GM23338 (cell line): ENCODE data around the gene TMEM135. TPM values are rescaled to one million over a fixed set of nuclear protein-coding genes. Genes with fewer than 3 reads are reported as not detected.

ENCODE experiments used
- ATAC-seq: fragments of 200-7000 bp; cut with Tn5 transposase; 3 replicates; pipeline ENCODE4 v1.9.1; 2020
- DNase-seq: peaks from one replicate; pipeline ENCODE4 v3.0.0-alpha.2; 2015; ENCODE audit warnings: low spot score
- H2AFZ ChIP-seq: fragments of 200-600 bp; sonication (generic); 2 replicates; pipeline ENCODE4 v1.8.0; 2016; ENCODE audit warnings: antibody characterized with exemption, mild to moderate bottlenecking, moderate library complexity
- H3F3A ChIP-seq: fragments of 200-600 bp; sonication (generic); replicated peaks from 2 replicates; pipeline ENCODE4 v1.8.0; 2017; ENCODE audit warnings: antibody characterized with exemption, mixed run types, low read depth
- H3K27ac ChIP-seq: fragments of 200-600 bp; sonication (generic); 2 replicates; pipeline ENCODE4 v1.6.1; 2016; ENCODE audit warnings: low read depth
- H3K27me3 ChIP-seq: fragments of 200-600 bp; sonication (generic); 2 replicates; pipeline ENCODE4 v1.8.0; 2016; ENCODE audit warnings: mild to moderate bottlenecking, mixed run types, moderate library complexity; ENCODE audit not compliant: insufficient read depth
- H3K36me3 ChIP-seq: fragments of 200-600 bp; sonication (generic); 2 replicates; pipeline ENCODE4 v1.8.0; 2016; ENCODE audit warnings: mild to moderate bottlenecking; ENCODE audit not compliant: insufficient read depth
- H3K4me1 ChIP-seq: fragments of 200-600 bp; sonication (generic); 2 replicates; pipeline ENCODE4 v1.8.0; 2016; ENCODE audit warnings: mild to moderate bottlenecking, moderate library complexity; ENCODE audit not compliant: insufficient read depth
- H3K4me2 ChIP-seq: fragments of 200-600 bp; sonication (generic); 2 replicates; pipeline ENCODE4 v1.7.1; 2017; ENCODE audit warnings: mixed run types
- H3K4me3 ChIP-seq: fragments of 200-600 bp; sonication (generic); 2 replicates; pipeline ENCODE4 v1.6.1; 2016; ENCODE audit warnings: mixed run types
- H3K79me2 ChIP-seq: fragments of 200-600 bp; sonication (generic); replicated peaks from 2 replicates; pipeline ENCODE4 v1.8.0; 2017; ENCODE audit warnings: mild to moderate bottlenecking; ENCODE audit not compliant: insufficient read depth
- H3K9me2 ChIP-seq: fragments of 200-600 bp; sonication (generic); 2 replicates; pipeline ENCODE4 v1.8.0; 2017; ENCODE audit not compliant: insufficient read depth
- H4K20me1 ChIP-seq: fragments of 200-600 bp; sonication (generic); replicated peaks from 2 replicates; pipeline ENCODE4 v1.8.0; 2017; ENCODE audit warnings: mild to moderate bottlenecking; ENCODE audit not compliant: insufficient read depth
- H3K27ac Mint-ChIP-seq: 2 replicates; pipeline ENCODE4 v1.8.0; 2020; ENCODE audit warnings: inconsistent platforms, mild to moderate bottlenecking, moderate library complexity, mixed read lengths
- H3K27me3 Mint-ChIP-seq: 3 replicates; pipeline ENCODE4 v1.8.0; 2022; ENCODE audit warnings: low read depth, mild to moderate bottlenecking, moderate library complexity, mixed read lengths, inconsistent platforms; ENCODE audit not compliant: insufficient read depth, poor library complexity
- H3K36me3 Mint-ChIP-seq: 3 replicates; pipeline ENCODE4 v1.8.0; 2021; ENCODE audit warnings: low read depth, mild to moderate bottlenecking, inconsistent platforms, moderate library complexity, mixed read lengths
- H3K4me1 Mint-ChIP-seq: 3 replicates; pipeline ENCODE4 v1.8.0; 2020; ENCODE audit warnings: mild to moderate bottlenecking, inconsistent platforms, mixed read lengths
- H3K4me3 Mint-ChIP-seq: 3 replicates; pipeline ENCODE4 v1.8.0; 2021; ENCODE audit warnings: moderate library complexity, mild to moderate bottlenecking, inconsistent platforms, mixed read lengths
- H3K9me3 Mint-ChIP-seq: 3 replicates; pipeline ENCODE4 v1.8.0; 2020; ENCODE audit warnings: moderate library complexity, mild to moderate bottlenecking, inconsistent platforms, mixed read lengths
- CREB1 ChIP-seq: fragments of 250-450 bp; sonication (Bioruptor Pico); IDR thresholded peaks from 2 replicates; pipeline ENCODE4 v1.5.0; 2020; ENCODE audit warnings: low read depth, mild to moderate bottlenecking, moderate library complexity
- EZH2phosphoT487 ChIP-seq: fragments of 200-600 bp; sonication (generic); IDR thresholded peaks from one replicate; pipeline ENCODE4 v1.8.1; 2018; ENCODE audit warnings: antibody characterized with exemption; ENCODE audit not compliant: unreplicated experiment
- JUNB ChIP-seq: IDR thresholded peaks from one replicate; pipeline ENCODE4 v1.6.1; 2016; ENCODE audit warnings: antibody characterized with exemption; ENCODE audit not compliant: unreplicated experiment
- NANOG ChIP-seq: IDR thresholded peaks from 2 replicates; pipeline ENCODE4 v1.6.1; 2016; ENCODE audit warnings: antibody characterized with exemption, borderline replicate concordance
- POLR2AphosphoS5 ChIP-seq: IDR thresholded peaks from 2 replicates; pipeline ENCODE4 v1.6.1; 2016; ENCODE audit warnings: antibody characterized with exemption, low read depth
- ZNF114 ChIP-seq: fragments of 250-450 bp; sonication (Bioruptor Pico); IDR thresholded peaks from 2 replicates; pipeline ENCODE4 v1.5.0; 2020; ENCODE audit warnings: mild to moderate bottlenecking, moderate library complexity
- ZNF331 ChIP-seq: fragments of 250-450 bp; sonication (Bioruptor Pico); IDR thresholded peaks from 2 replicates; pipeline ENCODE4 v1.5.0; 2020; ENCODE audit warnings: low read depth, mild to moderate bottlenecking, moderate library complexity
- polyA plus RNA-seq: library from polyadenylated mRNA; unstranded; fragments of >200 nt; fragmentation: Nextera tagmentation; extraction: Ambion mirVana; gene quantifications from 2 replicates; pipeline ENCODE4 v1.2.1, GENCODE V29; 2016
- total RNA-seq: library from RNA; depleted of rRNA; stranded (reverse); fragments of >200 nt; shearing (Covaris generic); gene quantifications from 2 replicates; pipeline ENCODE4 v1.2.3, GENCODE V29; 2014
- TF ChIP-seq, protein P1 (sequence below): IDR thresholded peaks from 2 replicates; pipeline ENCODE4 v1.6.1; 2016; ENCODE audit warnings: antibody characterized with exemption
- TF ChIP-seq, protein P2 (sequence below), 2 experiments: fragments of 200-600 bp in 1 of 2; sonication (generic) in 1 of 2; conservative IDR thresholded peaks; 2 replicates each; pipeline versions ENCODE4 v1.5.1 to v1.6.1; 2016 to 2017; ENCODE audit warnings: antibody characterized with exemption in 2 of 2, low read depth in 2 of 2, mild to moderate bottlenecking in 2 of 2, moderate library complexity in 1 of 2
- TF ChIP-seq, protein P3 (sequence below): IDR thresholded peaks from one replicate; pipeline ENCODE4 v1.6.1; 2018; ENCODE audit warnings: antibody characterized with exemption; ENCODE audit not compliant: unreplicated experiment

The TMEM135 gene
- total and polyA plus RNA-seq, 2 experiments from 2014 or later: 23.4 to 49.9 TPM

DNA sequence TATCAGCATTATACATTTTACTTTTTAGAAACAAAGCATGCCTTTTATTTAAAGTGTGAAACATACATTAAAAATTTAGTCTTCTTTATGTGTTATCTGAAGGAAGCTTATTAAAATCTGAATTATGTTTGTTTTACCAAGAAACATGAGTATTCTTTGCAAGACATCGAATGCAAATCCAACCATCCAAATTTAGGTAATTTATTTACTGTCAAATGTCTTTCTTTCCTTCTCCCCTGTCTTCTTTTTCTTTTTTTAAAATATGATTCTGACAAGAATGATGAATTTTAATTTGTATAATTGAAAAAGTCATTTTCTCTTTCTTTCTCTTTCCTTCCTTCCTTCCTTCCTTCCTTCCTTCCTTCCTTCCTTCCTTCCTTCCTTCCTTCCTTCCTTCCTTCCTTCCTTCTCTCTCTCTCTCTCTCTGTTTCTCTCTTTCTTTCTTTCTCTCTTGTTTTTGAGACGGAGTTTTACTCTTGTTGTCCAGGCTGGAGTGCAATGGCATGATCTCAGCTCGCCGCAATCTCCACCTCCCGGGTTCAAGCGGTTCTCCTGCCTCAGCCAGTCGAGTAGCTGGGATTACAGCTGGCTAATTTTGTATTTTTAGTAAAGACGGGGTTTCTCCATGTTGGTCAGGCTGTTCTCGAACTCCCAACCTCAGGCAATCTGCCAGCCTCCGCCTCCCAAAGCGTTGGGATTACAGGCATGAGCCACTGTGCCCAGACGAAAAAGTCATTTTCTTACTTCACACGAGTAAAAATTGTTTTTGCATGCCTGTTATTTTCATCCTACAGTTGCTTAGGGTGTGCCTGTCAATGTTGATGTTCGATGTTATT lies 157.5 kb downstream of the TMEM135 start (continued):
- TF ChIP-seq, protein P1, sequence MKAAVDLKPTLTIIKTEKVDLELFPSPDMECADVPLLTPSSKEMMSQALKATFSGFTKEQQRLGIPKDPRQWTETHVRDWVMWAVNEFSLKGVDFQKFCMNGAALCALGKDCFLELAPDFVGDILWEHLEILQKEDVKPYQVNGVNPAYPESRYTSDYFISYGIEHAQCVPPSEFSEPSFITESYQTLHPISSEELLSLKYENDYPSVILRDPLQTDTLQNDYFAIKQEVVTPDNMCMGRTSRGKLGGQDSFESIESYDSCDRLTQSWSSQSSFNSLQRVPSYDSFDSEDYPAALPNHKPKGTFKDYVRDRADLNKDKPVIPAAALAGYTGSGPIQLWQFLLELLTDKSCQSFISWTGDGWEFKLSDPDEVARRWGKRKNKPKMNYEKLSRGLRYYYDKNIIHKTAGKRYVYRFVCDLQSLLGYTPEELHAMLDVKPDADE: no peak

DNA sequence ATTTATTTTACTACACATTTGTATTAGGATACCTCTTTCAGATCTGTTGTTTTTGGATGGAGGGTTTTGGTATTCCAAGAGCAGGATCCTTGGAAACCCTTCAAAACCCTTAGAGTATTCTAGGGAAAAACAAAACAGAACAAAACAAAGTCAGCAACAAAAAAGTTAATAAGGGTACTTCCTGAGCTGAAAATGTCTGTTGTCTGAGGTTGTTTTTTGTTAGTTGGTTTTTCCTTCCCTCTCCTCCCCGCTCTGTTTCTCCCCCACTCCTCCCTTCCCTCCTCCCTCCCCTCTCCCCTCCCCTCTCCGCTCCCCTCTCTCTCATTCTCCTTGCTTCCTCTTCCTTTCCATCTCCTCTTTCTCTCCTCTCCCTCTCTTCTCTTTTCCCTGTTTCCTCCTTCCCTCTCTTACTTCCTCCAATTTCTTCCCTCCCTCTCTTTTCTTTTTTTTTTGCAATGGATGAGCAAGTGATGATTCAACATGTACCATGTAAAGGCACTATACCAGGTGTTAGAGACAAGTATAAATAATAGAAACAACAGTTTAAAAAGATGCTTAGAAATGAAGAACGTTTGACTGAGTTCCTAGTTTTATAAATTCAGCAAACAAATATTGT lies 160.6 kb downstream of the TMEM135 start:
- ATAC-seq (0 out of 3 replicates have a peak, but pooled peaks have one; percentile 27), DNase-seq (peak; percentile 26)
- no peaks in the 10 kb centered on the region for H3K36me3 Mint-ChIP-seq
- no peak overlapping the region for H2AFZ ChIP-seq
- H3K36me3 ChIP-seq: no peaks in the 10 kb centered on the region
- H3K27ac ChIP-seq: peak overlapping the region; percentile 65; the same call in 1 of the 2 replicates
- TF ChIP-seq EZH2phosphoT487 (no peak), JUNB (no peak), ZNF331 (CRISPR knock-in tag) (no peak), CREB1 (CRISPR knock-in tag) (no peak), ZNF114 (CRISPR knock-in tag) (no peak), NANOG (no peak), POLR2AphosphoS5 (no peak)
- TF ChIP-seq, protein P2, sequence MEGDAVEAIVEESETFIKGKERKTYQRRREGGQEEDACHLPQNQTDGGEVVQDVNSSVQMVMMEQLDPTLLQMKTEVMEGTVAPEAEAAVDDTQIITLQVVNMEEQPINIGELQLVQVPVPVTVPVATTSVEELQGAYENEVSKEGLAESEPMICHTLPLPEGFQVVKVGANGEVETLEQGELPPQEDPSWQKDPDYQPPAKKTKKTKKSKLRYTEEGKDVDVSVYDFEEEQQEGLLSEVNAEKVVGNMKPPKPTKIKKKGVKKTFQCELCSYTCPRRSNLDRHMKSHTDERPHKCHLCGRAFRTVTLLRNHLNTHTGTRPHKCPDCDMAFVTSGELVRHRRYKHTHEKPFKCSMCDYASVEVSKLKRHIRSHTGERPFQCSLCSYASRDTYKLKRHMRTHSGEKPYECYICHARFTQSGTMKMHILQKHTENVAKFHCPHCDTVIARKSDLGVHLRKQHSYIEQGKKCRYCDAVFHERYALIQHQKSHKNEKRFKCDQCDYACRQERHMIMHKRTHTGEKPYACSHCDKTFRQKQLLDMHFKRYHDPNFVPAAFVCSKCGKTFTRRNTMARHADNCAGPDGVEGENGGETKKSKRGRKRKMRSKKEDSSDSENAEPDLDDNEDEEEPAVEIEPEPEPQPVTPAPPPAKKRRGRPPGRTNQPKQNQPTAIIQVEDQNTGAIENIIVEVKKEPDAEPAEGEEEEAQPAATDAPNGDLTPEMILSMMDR (conservative IDR thresholded peaks at IDR 0.05; ENCODE audit: low read depth in 2 of 2): no peak
- TF ChIP-seq, protein P3, sequence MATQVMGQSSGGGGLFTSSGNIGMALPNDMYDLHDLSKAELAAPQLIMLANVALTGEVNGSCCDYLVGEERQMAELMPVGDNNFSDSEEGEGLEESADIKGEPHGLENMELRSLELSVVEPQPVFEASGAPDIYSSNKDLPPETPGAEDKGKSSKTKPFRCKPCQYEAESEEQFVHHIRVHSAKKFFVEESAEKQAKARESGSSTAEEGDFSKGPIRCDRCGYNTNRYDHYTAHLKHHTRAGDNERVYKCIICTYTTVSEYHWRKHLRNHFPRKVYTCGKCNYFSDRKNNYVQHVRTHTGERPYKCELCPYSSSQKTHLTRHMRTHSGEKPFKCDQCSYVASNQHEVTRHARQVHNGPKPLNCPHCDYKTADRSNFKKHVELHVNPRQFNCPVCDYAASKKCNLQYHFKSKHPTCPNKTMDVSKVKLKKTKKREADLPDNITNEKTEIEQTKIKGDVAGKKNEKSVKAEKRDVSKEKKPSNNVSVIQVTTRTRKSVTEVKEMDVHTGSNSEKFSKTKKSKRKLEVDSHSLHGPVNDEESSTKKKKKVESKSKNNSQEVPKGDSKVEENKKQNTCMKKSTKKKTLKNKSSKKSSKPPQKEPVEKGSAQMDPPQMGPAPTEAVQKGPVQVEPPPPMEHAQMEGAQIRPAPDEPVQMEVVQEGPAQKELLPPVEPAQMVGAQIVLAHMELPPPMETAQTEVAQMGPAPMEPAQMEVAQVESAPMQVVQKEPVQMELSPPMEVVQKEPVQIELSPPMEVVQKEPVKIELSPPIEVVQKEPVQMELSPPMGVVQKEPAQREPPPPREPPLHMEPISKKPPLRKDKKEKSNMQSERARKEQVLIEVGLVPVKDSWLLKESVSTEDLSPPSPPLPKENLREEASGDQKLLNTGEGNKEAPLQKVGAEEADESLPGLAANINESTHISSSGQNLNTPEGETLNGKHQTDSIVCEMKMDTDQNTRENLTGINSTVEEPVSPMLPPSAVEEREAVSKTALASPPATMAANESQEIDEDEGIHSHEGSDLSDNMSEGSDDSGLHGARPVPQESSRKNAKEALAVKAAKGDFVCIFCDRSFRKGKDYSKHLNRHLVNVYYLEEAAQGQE: no peak
- no peaks in the 10 kb centered on the region for H3K27me3 ChIP-seq
- H3K4me3 ChIP-seq: no peak overlapping the region
- H4K20me1 ChIP-seq: no peaks in the 10 kb centered on the region
- peaks cover 6% of the 10 kb centered on the region; the same call in 2 of the 3 replicates for H3K4me1 Mint-ChIP-seq
- no peaks in the 10 kb centered on the region for H3K79me2 ChIP-seq
- H3K4me3 Mint-ChIP-seq: no peak overlapping the region
- peak overlapping the region; percentile 58; the same call in 1 of the 2 replicates for H3K4me2 ChIP-seq
- no peaks in the 10 kb centered on the region for H3F3A ChIP-seq
- H3K9me2 ChIP-seq: no peaks in the 10 kb centered on the region
- H3K27me3 Mint-ChIP-seq: no peaks in the 10 kb centered on the region
- peaks cover 5% of the 10 kb centered on the region; the same call in 1 of the 2 replicates for H3K4me1 ChIP-seq
- no peak overlapping the region; the same call in 1 of the 2 replicates for H3K27ac Mint-ChIP-seq
- H3K9me3 Mint-ChIP-seq: no peaks in the 10 kb centered on the region
